Measurements from ENCODE around the gene LMCD1.

- TF ChIP-seq EZH2 (IDR thresholded peaks at IDR 0.05; ENCODE audit: low read length, missing control alignments), result no peak
- TF ChIP-seq CTCF (conservative IDR thresholded peaks at IDR 0.05 in 1 of 2, IDR thresholded peaks at IDR 0.05 in 1 of 2; ENCODE audit: low read depth in 1 of 2, low read length in 2 of 2), result no peak
These were observed 29.1 kb upstream of the LMCD1 start for GRCh38 chr3:8472549-8472948.
